ENCODE results near the gene EHMT1.
"Not testable (repeated sequence)": the region's sequence is repeated elsewhere in the genome, so short reads cannot be mapped to it uniquely, and the experiment has no call there.

Gene EHMT1

GRCh38 chr9:137764981-137765380, 146.2 kb downstream of the EHMT1 start:
- DNase-seq: no peak

GRCh38 chr9:137765536-137765935, 146.7 kb downstream of the EHMT1 start:
- DNase-seq: no peak

- no peak for DNase-seq
Observed at GRCh38 chr9:137771580-137771979, 152.8 kb downstream of the EHMT1 start.

DNA sequence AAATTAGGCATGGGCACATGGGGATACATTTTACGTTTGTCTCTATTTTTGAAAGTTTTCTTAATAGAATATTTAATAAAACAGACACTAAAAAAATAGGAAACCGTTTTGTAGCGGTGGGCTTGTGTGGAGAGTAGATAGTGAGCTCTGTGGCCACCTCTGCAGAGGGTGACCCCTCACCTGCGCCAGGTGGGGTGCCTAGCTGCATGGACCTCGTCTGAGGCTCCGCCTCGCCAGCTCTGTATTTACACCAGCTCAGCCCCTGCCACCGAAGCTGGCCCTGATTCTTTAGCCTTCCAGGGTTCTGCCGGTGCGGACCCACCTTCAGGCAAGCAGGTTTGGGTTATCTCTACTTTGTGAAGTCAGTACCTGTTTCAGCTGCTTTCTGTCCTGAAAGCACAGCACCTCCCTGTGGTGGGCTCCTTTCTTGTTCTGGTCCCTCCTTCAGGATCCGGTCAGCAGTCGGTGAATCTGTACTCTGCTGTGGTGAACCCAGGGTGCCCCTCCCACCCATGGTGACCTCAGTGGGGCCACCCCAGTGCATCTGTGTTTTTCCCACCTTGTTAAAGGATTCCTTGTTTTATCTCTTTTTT, 153.6 kb downstream of the EHMT1 start:
- no peak for DNase-seq

DNA sequence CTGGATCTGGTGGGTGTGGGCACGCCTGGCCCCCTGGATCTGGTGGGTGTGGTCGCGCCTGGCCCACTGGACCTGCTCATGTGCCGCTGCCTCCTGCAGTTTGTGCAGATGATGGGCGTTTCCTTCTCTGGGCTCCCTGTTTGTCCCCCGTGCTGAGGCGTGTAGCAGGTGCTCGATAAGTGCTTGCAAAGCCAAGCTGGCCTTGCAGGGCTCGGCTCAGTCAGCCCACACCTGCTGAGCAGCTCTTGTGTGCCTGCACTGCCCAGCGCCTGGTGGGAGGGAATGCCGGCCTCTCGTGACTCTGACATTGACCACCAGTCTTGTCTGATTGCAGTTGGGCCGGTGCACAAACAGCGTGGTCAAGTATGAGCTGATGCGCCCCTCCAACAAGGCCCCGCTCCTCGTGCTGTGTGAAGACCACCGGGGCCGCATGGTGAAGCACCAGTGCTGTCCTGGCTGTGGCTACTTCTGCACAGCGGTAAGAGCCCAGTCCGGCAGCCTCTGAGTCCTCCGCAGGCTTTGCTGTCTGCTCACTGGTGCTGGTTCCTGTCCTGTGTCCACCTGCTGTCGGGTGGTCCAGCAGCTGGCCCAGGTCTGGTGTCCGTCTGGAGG, 156.1 kb downstream of the EHMT1 start:
- no peak for DNase-seq

- no peak for DNase-seq
Observed at GRCh38 chr9:137776306-137776995, 157.6 kb downstream of the EHMT1 start.

DNA sequence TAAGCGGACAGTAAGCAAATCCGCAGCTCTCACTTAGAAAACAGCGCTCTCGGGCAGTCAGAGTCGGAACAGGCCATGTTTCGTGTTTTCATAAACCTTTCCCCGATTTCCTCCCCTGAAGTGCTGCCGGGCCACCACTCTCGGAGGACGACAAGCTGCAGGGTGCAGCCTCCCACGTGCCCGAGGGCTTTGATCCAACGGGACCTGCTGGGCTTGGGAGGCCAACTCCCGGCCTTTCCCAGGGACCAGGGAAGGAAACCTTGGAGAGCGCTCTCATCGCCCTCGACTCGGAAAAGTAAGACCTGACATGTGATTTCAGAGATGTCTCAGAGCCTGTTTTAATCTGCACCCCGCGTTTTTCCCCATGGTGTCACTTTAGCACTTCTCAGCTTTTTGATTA, 159.0 kb downstream of the EHMT1 start:
- no peak for DNase-seq

DNA sequence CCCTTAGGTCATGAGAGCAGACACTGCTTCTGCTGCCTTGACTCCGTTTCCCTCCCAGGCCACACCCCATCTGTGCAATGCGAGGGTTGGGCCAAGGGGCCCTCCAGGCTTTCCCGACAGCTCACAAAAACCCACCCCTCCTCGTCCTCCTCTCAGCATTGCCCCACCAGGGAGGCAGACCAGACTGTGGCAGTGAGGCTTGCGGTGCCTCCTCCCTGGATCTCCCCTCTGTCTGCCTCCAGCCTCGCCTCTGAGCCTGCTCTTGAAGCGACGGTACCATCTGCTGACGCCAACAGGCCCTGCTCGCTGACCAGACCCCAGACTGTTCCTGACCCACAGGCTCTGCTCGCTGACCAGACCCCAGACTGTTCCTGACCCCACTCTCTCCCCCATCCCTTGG, 159.5 kb downstream of the EHMT1 start:
- no peak for DNase-seq

DNA sequence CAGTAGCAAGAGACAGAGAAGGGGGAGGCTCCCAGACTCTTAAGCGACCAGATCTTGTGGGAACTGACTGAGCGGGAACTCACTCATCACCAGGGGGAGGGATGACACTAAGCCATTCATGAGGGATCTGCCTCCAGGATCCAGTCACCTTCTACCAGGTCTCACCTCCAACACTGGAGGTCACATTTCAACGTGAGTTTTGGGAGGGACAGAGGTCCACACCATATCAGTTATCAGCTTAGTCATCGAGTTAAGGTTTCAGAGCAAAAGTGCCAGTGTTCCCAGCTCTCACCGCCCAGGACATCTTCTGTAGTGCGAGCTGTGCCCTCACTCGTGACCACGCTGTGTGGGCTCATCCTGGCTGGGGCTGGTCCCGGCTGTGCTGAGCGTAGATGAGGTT, 160.1 kb downstream of the EHMT1 start:
- DNase-seq: no peak

DNA sequence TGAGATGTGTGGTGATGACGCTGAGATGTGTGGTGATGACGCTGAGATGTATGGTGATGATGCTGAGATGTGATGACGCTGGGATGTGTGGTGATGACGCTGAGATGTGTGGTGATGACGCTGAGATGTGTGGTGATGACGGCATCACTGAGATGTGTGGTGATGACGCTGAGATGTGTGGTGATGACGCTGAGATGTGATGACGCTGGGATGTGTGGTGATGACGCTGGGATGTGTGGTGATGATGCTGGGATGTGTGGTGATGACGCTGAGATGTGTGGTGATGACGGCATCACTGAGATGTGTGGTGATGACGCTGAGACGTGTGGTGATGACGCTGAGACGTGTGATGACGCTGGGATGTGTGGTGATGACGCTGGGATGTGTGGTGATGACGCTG, 161.2 kb downstream of the EHMT1 start:
- not testable (repeated sequence) for DNase-seq

- no peak for DNase-seq
Observed at GRCh38 chr9:137781906-137782585, 163.2 kb downstream of the EHMT1 start.

DNA sequence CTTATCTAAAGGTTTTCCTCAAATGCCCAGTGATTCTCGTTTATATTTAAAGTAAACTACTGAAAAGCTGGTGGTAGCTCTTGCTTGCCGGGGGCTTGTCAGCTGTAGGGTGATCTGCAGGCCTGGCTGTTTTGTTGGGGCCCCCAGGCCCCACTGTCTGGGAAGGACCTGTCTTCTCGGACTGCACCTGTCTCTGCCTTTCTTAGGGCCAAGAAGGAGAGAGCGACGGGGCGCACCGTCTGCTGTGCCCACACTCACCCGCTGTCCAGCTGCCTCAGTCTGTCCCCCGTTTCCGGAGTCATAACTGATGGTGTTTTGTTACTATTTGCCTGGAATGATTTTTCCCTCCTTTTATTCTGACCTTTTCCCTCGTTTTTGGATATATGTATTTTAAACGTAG, 164.7 kb downstream of the EHMT1 start:
- no peak for DNase-seq

- no peak for DNase-seq
Observed at GRCh38 chr9:137784046-137784445, 165.2 kb downstream of the EHMT1 start.

GRCh38 chr9:137784641-137785513, 166.1 kb downstream of the EHMT1 start:
- DNase-seq: no peak

GRCh38 chr9:137785704-137786161, 166.9 kb downstream of the EHMT1 start:
- DNase-seq: peak; percentile 29

- no peak for DNase-seq
Observed at GRCh38 chr9:137786511-137786920, 167.7 kb downstream of the EHMT1 start.

DNA sequence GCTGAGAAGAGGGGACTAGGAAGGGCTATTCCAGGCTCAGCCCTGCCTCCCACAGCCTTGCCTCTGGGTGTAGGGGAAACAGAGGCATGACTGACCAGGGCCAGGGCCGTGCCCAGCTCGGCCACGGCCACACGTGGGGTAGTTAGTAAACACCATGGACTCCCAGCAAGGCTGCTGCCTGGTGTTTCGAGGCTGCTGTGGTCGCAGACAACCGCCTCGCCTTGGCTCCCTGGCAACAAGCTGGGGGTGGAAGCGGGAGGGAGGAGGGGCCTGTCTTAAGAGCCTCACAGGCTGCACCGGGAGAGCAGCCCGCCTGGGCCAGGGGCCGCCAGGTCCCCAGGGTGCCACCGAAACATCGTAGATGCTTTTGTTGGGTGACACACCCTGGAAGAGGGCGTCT, 168.6 kb downstream of the EHMT1 start:
- DNase-seq: no peak

GRCh38 chr9:137787786-137788505, 169.1 kb downstream of the EHMT1 start:
- no peak for DNase-seq

- no peak for DNase-seq
Observed at GRCh38 chr9:137788561-137789294, 169.9 kb downstream of the EHMT1 start.

GRCh38 chr9:137789295-137789895, 170.6 kb downstream of the EHMT1 start:
- no peak for DNase-seq

DNA sequence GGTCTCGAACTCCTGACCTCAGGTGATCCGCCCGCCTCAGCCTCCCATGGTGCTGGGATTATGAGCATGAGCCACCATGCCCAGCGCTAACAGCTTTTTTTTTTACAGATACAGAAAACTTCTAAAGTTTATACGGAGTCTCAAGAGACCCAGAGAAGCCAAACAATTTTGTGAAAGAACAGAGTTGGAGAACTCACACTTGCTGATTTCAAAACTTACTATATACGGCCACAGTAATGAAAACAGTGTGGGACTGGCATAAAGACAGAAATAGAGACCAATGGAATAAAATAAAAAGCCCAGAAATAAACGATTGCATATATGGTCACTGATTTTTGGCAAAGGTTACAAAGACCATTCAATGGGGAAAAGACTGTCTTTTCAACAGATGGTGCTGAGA, 173.1 kb downstream of the EHMT1 start:
- no peak for DNase-seq
